Gastrocnemius medialis (tissue), 4 donors: Measurements from ENCODE around the gene LENEP.

Source experiments
- CTCF ChIP-seq, 5 experiments: fragments of 450-650 bp in 3 of 5; fragments of 200-600 bp in 2 of 5; sonication (generic) in 2 of 5; IDR thresholded peaks in 4 of 5; conservative IDR thresholded peaks in 1 of 5; 1 replicate in 4 of 5; 2 replicates in 1 of 5; pipeline ENCODE4 v1.5.1; 2016 to 2019; ENCODE audit warnings: antibody characterized with exemption in 5 of 5, mild to moderate bottlenecking in 3 of 5, moderate library complexity in 3 of 5
- POLR2A ChIP-seq, 2 donors: fragments of 450-650 bp; IDR thresholded peaks; one replicate each; pipeline ENCODE4 v1.6.1; 2017; ENCODE audit warnings: antibody characterized with exemption in 2 of 2, mild to moderate bottlenecking in 2 of 2, moderate library complexity in 2 of 2

GRCh38 chr1:155000726-155001424, 7.5 kb downstream of the LENEP start:
- TF ChIP-seq CTCF (IDR thresholded peaks at IDR 0.05 in 4 of 5, conservative IDR thresholded peaks at IDR 0.05 in 1 of 5), result peak in 4 of 5 experiments; percentile 3 to 52 (median 36)
- peak; percentile 90 to 92 for TF ChIP-seq POLR2A (IDR thresholded peaks at IDR 0.05)
